IMR-90 (cell line): ENCODE results near the gene TNS1. TPM values are rescaled to one million over a fixed set of nuclear protein-coding genes. Genes with fewer than 3 reads are reported as not detected.

ENCODE experiments used
- ATAC-seq: fragments of 200-7000 bp; cut with Tn5 transposase; 2 replicates; pipeline ENCODE4 v1.9.1; 2020; ENCODE audit warnings: low read depth, mild to moderate bottlenecking, moderate library complexity
- BruUV-seq: library from RNA; stranded (reverse); fragments of 400-500 nt; replicated peaks from 2 replicates; lab custom pipeline; 2021; lab: Mats Ljungman, UMichigan
- CTCF ChIA-PET: fragments of 300-600 bp; formaldehyde crosslinking; extraction: SDS; loops from one replicate; lab custom pipeline; 2021; ENCODE audit warnings: antibody characterized with exemption; lab: Yijun Ruan, JAX
- POLR2A ChIA-PET: fragments of 300-600 bp; sonication (Branson Sonifier 250); formaldehyde crosslinking; loops from one replicate; lab custom pipeline; 2022; ENCODE audit warnings: antibody characterized with exemption; ENCODE audit not compliant: unreplicated experiment; lab: Charles Lee
- DNase-seq: peaks from one replicate; pipeline ENCODE4 v3.0.0; 2013
- H2AFZ ChIP-seq: replicated peaks from 2 replicates; pipeline ENCODE3; 2013; ENCODE audit warnings: low read length, mild to moderate bottlenecking; ENCODE audit not compliant: poor library complexity
- H2AK5ac ChIP-seq: 2 replicates; pipeline ENCODE4 v1.6.1; 2013; ENCODE audit warnings: low read depth, low read length, inconsistent platforms
- H2AK9ac ChIP-seq: replicated peaks from 2 replicates; pipeline ENCODE3; 2013; ENCODE audit warnings: mild to moderate bottlenecking, low read depth, low read length, moderate library complexity; ENCODE audit not compliant: poor library complexity
- H2BK120ac ChIP-seq: 2 replicates; pipeline ENCODE4 v1.6.1; 2013; ENCODE audit warnings: low read depth, low read length, inconsistent platforms
- H2BK15ac ChIP-seq: 3 replicates; pipeline ENCODE4 v1.6.1; 2013; ENCODE audit warnings: low read depth, low read length, inconsistent platforms
- H2BK20ac ChIP-seq: 2 replicates; pipeline ENCODE4 v1.6.1; 2013; ENCODE audit warnings: low read depth, mild to moderate bottlenecking, inconsistent platforms, low read length, moderate library complexity
- H2BK5ac ChIP-seq: 2 replicates; pipeline ENCODE4 v1.6.1; 2013; ENCODE audit warnings: mild to moderate bottlenecking, low read depth, low read length, inconsistent platforms; ENCODE audit not compliant: poor library complexity, severe bottlenecking
- H3K14ac ChIP-seq: replicated peaks from 2 replicates; pipeline ENCODE4 v1.6.1; 2013; ENCODE audit warnings: low read depth, low read length, inconsistent platforms
- H3K18ac ChIP-seq: 2 replicates; pipeline ENCODE4 v1.6.1; 2013; ENCODE audit warnings: low read depth, low read length, control low read depth
- H3K23ac ChIP-seq: 2 replicates; pipeline ENCODE4 v1.6.1; 2013; ENCODE audit warnings: low read depth, low read length, inconsistent platforms
- H3K27ac ChIP-seq: 2 replicates; pipeline ENCODE4 v1.5.1; 2013; ENCODE audit warnings: mild to moderate bottlenecking, control low read depth, low read length; ENCODE audit not compliant: insufficient read depth
- H3K27me3 ChIP-seq: 2 replicates; pipeline ENCODE4 v1.6.1; 2013; ENCODE audit warnings: low read length; ENCODE audit not compliant: control insufficient read depth, insufficient read depth
- H3K36me3 ChIP-seq: 2 replicates; pipeline ENCODE4 v1.6.1; 2013; ENCODE audit warnings: low read length, mixed read lengths; ENCODE audit not compliant: control insufficient read depth, insufficient read depth
- H3K4ac ChIP-seq: 2 replicates; pipeline ENCODE4 v1.6.1; 2013; ENCODE audit warnings: low read depth, low read length, inconsistent platforms
- H3K4me1 ChIP-seq: 2 replicates; pipeline ENCODE4 v1.6.1; 2013; ENCODE audit warnings: low read length, mixed read lengths; ENCODE audit not compliant: control insufficient read depth, insufficient read depth
- H3K4me2 ChIP-seq: 2 replicates; pipeline ENCODE4 v1.6.1; 2013; ENCODE audit warnings: low read depth, mild to moderate bottlenecking, control low read depth, low read length, moderate library complexity
- H3K4me3 ChIP-seq: 2 replicates; pipeline ENCODE4 v1.5.1; 2013; ENCODE audit warnings: low read depth, mild to moderate bottlenecking, control low read depth, low read length, moderate library complexity; ENCODE audit not compliant: insufficient read depth
- H3K56ac ChIP-seq: 2 replicates; pipeline ENCODE4 v1.6.1; 2013; ENCODE audit warnings: low read length, inconsistent platforms; ENCODE audit not compliant: insufficient read depth; ENCODE audit errors: extremely low read depth
- H3K79me1 ChIP-seq, 2 experiments: 2 replicates each; pipeline ENCODE4 v1.6.1; 2013; ENCODE audit warnings: low read length in 2 of 2, inconsistent platforms in 1 of 2, low read depth in 1 of 2
- H3K9ac ChIP-seq: 2 replicates; pipeline ENCODE4 v1.6.1; 2013; ENCODE audit warnings: low read depth, low read length, control low read depth
- H3K9me1 ChIP-seq: 2 replicates; pipeline ENCODE4 v1.6.1; 2013; ENCODE audit warnings: low read length, inconsistent platforms; ENCODE audit not compliant: insufficient read depth
- H3K9me3 ChIP-seq: 2 replicates; pipeline ENCODE4 v1.6.1; 2013; ENCODE audit warnings: low read length; ENCODE audit not compliant: control insufficient read depth, insufficient read depth
- H4K20me1 ChIP-seq: 2 replicates; pipeline ENCODE4 v1.6.1; 2013; ENCODE audit warnings: low read length, inconsistent platforms; ENCODE audit not compliant: insufficient read depth
- H4K5ac ChIP-seq: 2 replicates; pipeline ENCODE4 v1.6.1; 2013; ENCODE audit warnings: mild to moderate bottlenecking, low read depth, low read length, control low read depth
- H4K8ac ChIP-seq, 2 experiments: 2 replicates each; pipeline ENCODE4 v1.6.1; 2013; ENCODE audit warnings: low read depth in 2 of 2, low read length in 2 of 2, control low read depth in 1 of 2, inconsistent platforms in 1 of 2
- H4K91ac ChIP-seq: 2 replicates; pipeline ENCODE4 v1.6.1; 2013; ENCODE audit warnings: low read depth, low read length, inconsistent platforms; ENCODE audit not compliant: insufficient read depth
- FOS ChIP-seq: fragments of 150-350 bp; IDR thresholded peaks from 2 replicates; pipeline ENCODE4 v1.6.1; 2016; ENCODE audit warnings: low read depth, low read length
- MAZ ChIP-seq: IDR thresholded peaks from 2 replicates; pipeline ENCODE4 v1.6.1; 2012; ENCODE audit warnings: low read depth, mild to moderate bottlenecking, low read length, improper control_type of control experiment, moderate library complexity, borderline replicate concordance
- MXI1 ChIP-seq: IDR thresholded peaks from 2 replicates; pipeline ENCODE4 v1.6.1; 2012; ENCODE audit warnings: low read depth, mild to moderate bottlenecking, low read length, moderate library complexity, borderline replicate concordance
- POLR2A ChIP-seq: IDR thresholded peaks from 2 replicates; pipeline ENCODE4 v1.6.1; 2012; ENCODE audit warnings: mild to moderate bottlenecking, low read depth, low read length
- RCOR1 ChIP-seq: IDR thresholded peaks from 2 replicates; pipeline ENCODE4 v1.6.1; 2012; ENCODE audit warnings: mild to moderate bottlenecking, low read length, improper control_type of control experiment; ENCODE audit not compliant: insufficient replicate concordance
- RFX5 ChIP-seq: IDR thresholded peaks from 2 replicates; pipeline ENCODE4 v1.8.0; 2012; ENCODE audit warnings: low read depth, mild to moderate bottlenecking, low read length, moderate library complexity
- WGBS, 2 experiments: methylation state at CpG; one replicate each; pipeline versions ENCODE4 v1.1.5 to v1.1.7; 2013; ENCODE audit warnings: missing lambda C conversion rate in 2 of 2; ENCODE audit not compliant: insufficient read length in 1 of 2; ENCODE audit errors: extremely low coverage in 2 of 2; 5-methylcytosine and 5-hydroxymethylcytosine counted together
- dilution Hi-C: fragments of 300-500 bp; cut with HindIII; formaldehyde crosslinking; loops from one replicate; pipeline ENCODE4 v1.14.3; 2018; ENCODE audit warnings: low sequenced_read_pairs; ENCODE audit not compliant: unreplicated experiment
- in situ Hi-C: fragments of 300-500 bp; cut with MboI; formaldehyde crosslinking; loops from 3 replicates; pipeline ENCODE4 v1.14.3; 2019; ENCODE audit warnings: low sequenced_read_pairs, inconsistent platforms, mixed read lengths
- intact Hi-C: fragments of 100-400 bp; cut with micrococcal nuclease; formaldehyde crosslinking; loops from 2 replicates; pipeline ENCODE4 v1.10.0; 2022
- polyA plus RNA-seq, 3 experiments: library from polyadenylated mRNA; depleted of rRNA; stranded (reverse); fragments of >200 nt; gene quantifications; 2 replicates each; pipeline ENCODE4 v1.2.3, GENCODE V29; 2012; ENCODE audit warnings: low replicate concordance in 1 of 3
- total RNA-seq: library from RNA; depleted of rRNA; stranded (reverse); fragments of >200 nt; gene quantifications from 2 replicates; pipeline ENCODE4 v1.2.3, GENCODE V29; 2012

TNS1 gene
- total and polyA plus RNA-seq, 2 of the 4 experiments (the other 2 are of a cell fraction) = 41.1 to 45.2 TPM

DNA sequence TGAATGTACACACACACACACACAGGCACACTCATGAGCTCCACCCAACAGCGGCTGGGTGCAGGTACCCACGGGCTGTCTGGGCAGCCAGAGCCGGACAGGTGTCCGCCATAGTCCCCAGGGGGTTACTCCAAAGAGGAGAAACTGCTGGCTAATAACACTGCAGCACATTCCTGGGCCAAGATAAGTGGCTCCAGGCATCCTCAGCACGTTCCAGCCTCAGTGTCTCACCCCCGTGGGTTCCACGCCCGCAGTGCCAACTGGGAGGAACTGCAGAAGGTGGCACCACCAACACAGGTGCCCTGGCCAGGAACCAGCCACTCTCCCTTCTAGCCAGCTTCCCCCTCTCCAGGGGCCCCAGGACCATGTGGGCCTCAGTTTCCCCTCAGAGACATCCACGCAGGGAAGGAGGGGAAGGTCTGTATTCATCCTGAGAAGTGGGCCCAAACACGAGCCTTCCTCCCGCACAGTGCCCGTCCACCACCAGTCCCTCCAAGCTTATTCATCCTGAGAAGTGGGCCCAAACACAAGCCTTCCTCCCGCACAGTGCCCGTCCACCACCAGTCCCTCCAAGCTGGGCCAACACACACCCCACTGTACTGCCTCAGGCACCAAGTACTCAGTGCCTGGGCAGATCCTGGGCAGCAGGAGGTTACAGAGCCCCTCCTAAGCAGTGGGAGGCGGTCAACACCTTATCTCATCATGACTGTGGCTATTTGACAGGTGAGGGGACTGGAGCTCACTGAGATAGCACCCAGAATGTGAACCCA, 47.6 kb downstream of the TNS1 start:
- H4K91ac ChIP-seq = no peak overlapping the region
- H3K14ac ChIP-seq = no peak overlapping the region
- ATAC-seq (no peak), DNase-seq (no peak)
- no peak overlapping the region for H2AFZ ChIP-seq
- no peak overlapping the region for H3K4ac ChIP-seq
- no peak overlapping the region for H2BK120ac ChIP-seq
- H3K36me3 ChIP-seq = peaks cover 5% of the 10 kb centered on the region
- no peak overlapping the region for H3K4me3 ChIP-seq
- 95% methylated on average over 8 of the region's 15 CpGs; no CpG with 5 or more reads in 1 of the 2 experiments for WGBS, 2 experiments
- no peak overlapping the region for H2BK20ac ChIP-seq
- H3K79me1 ChIP-seq = peaks cover 40 to 63% of the 10 kb centered on the region in 2 experiments
- H3K9ac ChIP-seq = no peak overlapping the region
- dilution Hi-C loops (no loop called here), intact Hi-C loops (no loop called here), in situ Hi-C loops (no loop called here)
- ChIA-PET CTCF (interaction anchor here (0.6 kb wide), 1 partner anchor 53 kb away, joined by 3 read pairs; no protein-coding TSS in a partner anchor), POLR2A (interaction anchor here (0.5 kb wide), 1 partner anchor 9 kb away, joined by 4 read pairs; no protein-coding TSS in a partner anchor)
- H3K27ac ChIP-seq = no peak overlapping the region
- no TSS peak for BruUV-seq
- H4K20me1 ChIP-seq = peaks cover 22% of the 10 kb centered on the region
- no peaks in the 10 kb centered on the region for H3K27me3 ChIP-seq
- no peaks in the 10 kb centered on the region for H3K9me3 ChIP-seq
- no peak overlapping the region for H3K4me2 ChIP-seq
- no peak overlapping the region for H3K56ac ChIP-seq
- peak overlapping the region; percentile 26 for H2AK9ac ChIP-seq
- no peak overlapping the region for H3K23ac ChIP-seq
- H3K9me1 ChIP-seq = peaks cover 26% of the 10 kb centered on the region
- TF ChIP-seq RFX5 (no peak), RCOR1 (no peak), POLR2A (no peak), FOS (no peak), MAZ (no peak), MXI1 (no peak)
- peaks cover 21% of the 10 kb centered on the region for H3K4me1 ChIP-seq
- no peak overlapping the region for H2BK15ac ChIP-seq
- H4K8ac ChIP-seq = no peak overlapping the region
- no peak overlapping the region for H4K5ac ChIP-seq
- H3K18ac ChIP-seq = no peak overlapping the region
- no peak overlapping the region for H2BK5ac ChIP-seq
- no peak overlapping the region for H2AK5ac ChIP-seq
